NB4 (cell line): ENCODE data around the gene XXYLT1.

Experiments
- DNase-seq: peaks from one replicate; pipeline ENCODE4 v3.0.0; 2010; ENCODE audit warnings: low read depth
- H3K4me3 ChIP-seq: one replicate; pipeline ENCODE4 v1.5.1; 2011; ENCODE audit warnings: mild to moderate bottlenecking, low read depth, low read length, moderate library complexity
- CTCF ChIP-seq: IDR thresholded peaks from one replicate; pipeline ENCODE4 v1.5.1; 2012; ENCODE audit warnings: low read depth, low read length
- MAX ChIP-seq: IDR thresholded peaks from 2 replicates; pipeline ENCODE4 v1.6.1; 2011; ENCODE audit warnings: low read depth, low read length
- MYC ChIP-seq: IDR thresholded peaks from 2 replicates; pipeline ENCODE4 v1.6.1; 2011; ENCODE audit warnings: low read depth, low read length
- POLR2A ChIP-seq: IDR thresholded peaks from 2 replicates; pipeline ENCODE4 v1.6.1; 2011; ENCODE audit warnings: mild to moderate bottlenecking; ENCODE audit not compliant: insufficient read length; ENCODE audit errors: extremely low read depth

The XXYLT1 gene

GRCh38 chr3:195086341-195086740 is 184.6 kb downstream of the XXYLT1 start:
- no peak for TF ChIP-seq MYC
- TF ChIP-seq POLR2A, result no peak
- no peak for TF ChIP-seq CTCF
- TF ChIP-seq MAX, result no peak
- no peak for DNase-seq
- no peak overlapping the region for H3K4me3 ChIP-seq

GRCh38 chr3:195085356-195086130 is 185.4 kb downstream of the XXYLT1 start:
- TF ChIP-seq CTCF (no peak), MAX (no peak), MYC (no peak), POLR2A (no peak)

GRCh38 chr3:195084746-195085145 is 186.2 kb downstream of the XXYLT1 start:
- TF ChIP-seq CTCF, result no peak
- no peak for TF ChIP-seq MAX
- TF ChIP-seq MYC, result no peak
- TF ChIP-seq POLR2A, result no peak
- no peak for DNase-seq
- H3K4me3 ChIP-seq, result no peak overlapping the region

More at GRCh38 chr3:195085356-195086130, 185.4 kb downstream of the XXYLT1 start:
- no peak for DNase-seq
- H3K4me3 ChIP-seq, result no peak overlapping the region

- no peak for TF ChIP-seq POLR2A
- TF ChIP-seq MAX, result no peak
- TF ChIP-seq CTCF, result no peak
- DNase-seq, result no peak
- H3K4me3 ChIP-seq, result no peak overlapping the region
These were observed 187.3 kb downstream of the XXYLT1 start for GRCh38 chr3:195083659-195084058.

- TF ChIP-seq MYC, result no peak
- no peak for TF ChIP-seq POLR2A
- no peak for TF ChIP-seq CTCF
- no peak overlapping the region for H3K4me3 ChIP-seq
- DNase-seq, result no peak
These were observed 188.1 kb downstream of the XXYLT1 start for GRCh38 chr3:195082811-195083210.
